Endothelial cell of umbilical vein (primary cell): Measurements from ENCODE around the gene LILRA2. TPM values are rescaled to one million over a fixed set of nuclear protein-coding genes. Genes with fewer than 3 reads are reported as not detected.

Source experiments
- BruUV-seq: library from RNA; stranded (reverse); fragments of 400-500 nt; replicated peaks from 2 replicates; lab custom pipeline; 2021; lab: Mats Ljungman, UMichigan
- CTCF ChIA-PET: fragments of 300-600, 350-600 bp; sonication (Branson Sonifier 250); formaldehyde crosslinking; loops from one replicate; lab custom pipeline; 2021; ENCODE audit warnings: antibody characterized with exemption, inconsistent platforms; lab: Charles Lee
- POLR2A ChIA-PET: fragments of 300-600, 350-600 bp; sonication (Branson Sonifier 250); formaldehyde crosslinking; loops from one replicate; lab custom pipeline; 2021; ENCODE audit warnings: antibody characterized with exemption, inconsistent platforms; lab: Charles Lee
- DNase-seq: peaks from one replicate; pipeline ENCODE4 v3.0.0-alpha.2; 2011; ENCODE audit warnings: low read depth, low spot score
- FAIRE-seq: peaks from 2 replicates; lab custom pipeline; 2011; peaks lifted over from hg19 to GRCh38; lab: Jason Lieb, UNC
- H2AFZ ChIP-seq: 2 replicates; pipeline ENCODE4 v1.6.0; 2012; ENCODE audit warnings: low read depth, low read length, control low read depth, inconsistent platforms
- H3K27ac ChIP-seq: 2 replicates; pipeline ENCODE4 v1.5.1; 2011; ENCODE audit warnings: low read depth, mild to moderate bottlenecking, control low read depth, low read length, moderate library complexity; ENCODE audit not compliant: insufficient read depth
- H3K27me3 ChIP-seq, 2 experiments: 2 replicates each; pipeline versions ENCODE4 v1.6.0 to v1.6.1; 2011; ENCODE audit warnings: low read length in 2 of 2, mixed read lengths in 1 of 2; ENCODE audit not compliant: control insufficient read depth in 2 of 2, insufficient read depth in 2 of 2
- H3K36me3 ChIP-seq, 2 experiments: 2 replicates in 1 of 2; 3 replicates in 1 of 2; pipeline ENCODE4 v1.5.1; 2011; ENCODE audit warnings: low read length in 2 of 2, mild to moderate bottlenecking in 1 of 2, moderate library complexity in 1 of 2; ENCODE audit not compliant: control insufficient read depth in 2 of 2, insufficient read depth in 2 of 2; ENCODE audit errors: extremely low read depth in 1 of 2
- H3K4me1 ChIP-seq: 3 replicates; pipeline ENCODE4 v1.5.1; 2011; ENCODE audit warnings: mild to moderate bottlenecking, low read length; ENCODE audit not compliant: control insufficient read depth, insufficient read depth; ENCODE audit errors: extremely low read depth
- H3K4me2 ChIP-seq: 2 replicates; pipeline ENCODE4 v1.6.1; 2011; ENCODE audit warnings: low read length, control low read depth, mixed read lengths; ENCODE audit not compliant: insufficient read depth
- H3K4me3 ChIP-seq, 3 experiments: fragments of 200-600 bp in 1 of 3; sonication (generic), shearing (Covaris generic) in 1 of 3; replicated peaks in 1 of 3; 2 replicates each; pipeline ENCODE4 v1.5.1; 2011 to 2016; ENCODE audit warnings: control low read depth in 3 of 3, low read length in 3 of 3, mild to moderate bottlenecking in 2 of 3, inconsistent platforms in 1 of 3, low read depth in 1 of 3, moderate library complexity in 1 of 3; ENCODE audit not compliant: insufficient read depth in 1 of 3
- H3K79me2 ChIP-seq: 2 replicates; pipeline ENCODE4 v1.6.0; 2012; ENCODE audit warnings: low read length, inconsistent platforms; ENCODE audit not compliant: control insufficient read depth, insufficient read depth
- H3K9ac ChIP-seq: replicated peaks from 2 replicates; pipeline ENCODE3; 2011; ENCODE audit warnings: low read length, control low read depth; ENCODE audit not compliant: insufficient read depth; ENCODE audit errors: extremely low read depth
- H3K9me1 ChIP-seq: replicated peaks from 3 replicates; pipeline ENCODE4 v1.6.0; 2011; ENCODE audit warnings: mild to moderate bottlenecking, low read length; ENCODE audit not compliant: control insufficient read depth, insufficient read depth; ENCODE audit errors: extremely low read depth
- H3K9me3 ChIP-seq: replicated peaks from 2 replicates; pipeline ENCODE4 v1.5.1; 2012; ENCODE audit warnings: low read length, inconsistent platforms; ENCODE audit not compliant: control insufficient read depth, insufficient read depth
- H4K20me1 ChIP-seq: replicated peaks from 2 replicates; pipeline ENCODE3; 2011; ENCODE audit warnings: mild to moderate bottlenecking, low read length; ENCODE audit not compliant: control insufficient read depth, insufficient read depth; ENCODE audit errors: extremely low read depth
- EZH2 ChIP-seq: IDR thresholded peaks from 2 replicates; pipeline ENCODE4 v1.6.1; 2012; ENCODE audit warnings: borderline replicate concordance, low read depth, mild to moderate bottlenecking, moderate library complexity, low read length, inconsistent platforms; ENCODE audit not compliant: severe bottlenecking
- FOS ChIP-seq: IDR thresholded peaks from 2 replicates; pipeline ENCODE4 v1.6.1; 2011; ENCODE audit warnings: mild to moderate bottlenecking, low read length, moderate library complexity, borderline replicate concordance; ENCODE audit not compliant: insufficient read depth
- GATA2 ChIP-seq: IDR thresholded peaks from 2 replicates; pipeline ENCODE4 v1.7.0; 2011; ENCODE audit warnings: low read depth, mild to moderate bottlenecking, moderate library complexity, mixed read lengths, low read length; ENCODE audit not compliant: insufficient read length, insufficient read depth
- JUN ChIP-seq: IDR thresholded peaks from 2 replicates; pipeline ENCODE4 v1.6.1; 2011; ENCODE audit warnings: borderline replicate concordance, low read depth; ENCODE audit not compliant: insufficient read length, insufficient read depth
- MYC ChIP-seq: IDR thresholded peaks from one replicate; pipeline ENCODE4 v1.6.1; 2011; ENCODE audit warnings: mild to moderate bottlenecking, low read depth, low read length
- POLR2A ChIP-seq: IDR thresholded peaks from 2 replicates; pipeline ENCODE4 v1.6.1; 2012; ENCODE audit warnings: low read depth, mild to moderate bottlenecking, control low read depth, low read length
- POLR2AphosphoS5 ChIP-seq: IDR thresholded peaks from 2 replicates; pipeline ENCODE4 v1.6.1; 2012; ENCODE audit warnings: low read depth, mild to moderate bottlenecking, control low read depth, low read length, moderate library complexity; ENCODE audit not compliant: insufficient read depth
- dilution Hi-C: fragments of 300-500 bp; cut with MboI; formaldehyde crosslinking; loops from one replicate; pipeline ENCODE4 v1.15.0; 2019; ENCODE audit warnings: low sequenced_read_pairs; ENCODE audit not compliant: extremely low pct_ligation_motif_present
- intact Hi-C: fragments of 100-400 bp; cut with micrococcal nuclease; formaldehyde crosslinking; loops from one replicate; pipeline ENCODE4 v1.10.0; 2022
- polyA plus RNA-seq, 4 experiments: library from polyadenylated mRNA; depleted of rRNA in 3 of 4; stranded (reverse) in 3 of 4; unstranded in 1 of 4; fragments of >200 nt; gene quantifications; 2 replicates each; pipeline versions ENCODE4 v1.2.1 to v1.2.3, GENCODE V29; 2011 to 2012; ENCODE audit warnings: missing spikeins in 1 of 4
- total RNA-seq: library from RNA; stranded (reverse); gene quantifications from 2 replicates; pipeline ENCODE4 v1.2.3, GENCODE V29; 2021
- TF ChIP-seq, protein P1 (sequence below), 2 donors: IDR thresholded peaks; 1 replicate in 1 of 2; 2 replicates in 1 of 2; pipeline ENCODE4 v1.5.1; 2011; ENCODE audit warnings: low read length in 2 of 2, mild to moderate bottlenecking in 2 of 2, moderate library complexity in 2 of 2, control low read depth in 1 of 2, inconsistent platforms in 1 of 2, low read depth in 1 of 2; ENCODE audit not compliant: insufficient read depth in 1 of 2; ENCODE audit errors: extremely low read depth in 1 of 2
- TF ChIP-seq, protein P2 (sequence below): IDR thresholded peaks from 2 replicates; pipeline ENCODE4 v1.6.1; 2011; ENCODE audit not compliant: insufficient read depth, insufficient read length

LILRA2 gene
- total and polyA plus RNA-seq, 2 donors (not counting 3 experiments of a cell fraction or from before 2014, with no cell fraction given): not detected

DNA sequence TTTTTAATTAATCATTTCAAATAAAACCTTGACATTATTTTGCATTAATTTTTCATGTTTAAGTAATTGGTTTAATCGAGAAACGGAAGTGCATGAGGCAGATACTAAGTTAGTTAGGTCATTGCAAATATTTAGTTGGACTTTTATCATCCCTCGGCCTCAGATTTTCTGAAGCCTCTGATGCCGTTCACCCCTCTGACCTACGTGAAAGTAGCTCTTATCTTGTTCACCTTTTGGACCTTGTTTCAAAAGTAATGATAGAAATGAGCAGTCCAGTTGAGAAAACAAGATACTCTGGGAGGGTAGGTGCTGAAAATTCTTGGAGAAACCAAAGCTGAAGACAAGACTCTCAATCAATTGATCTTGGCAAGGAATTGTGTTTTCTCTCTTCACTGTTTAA is 48.0 kb upstream of the LILRA2 start:
- Histone ChIP-seq H3K27me3 (no peaks in the 10 kb centered on the region), H3K79me2 (no peaks in the 10 kb centered on the region), H3K9ac (no peak overlapping the region), H3K4me3 (no peak overlapping the region), H3K9me1 (no peaks in the 10 kb centered on the region), H3K4me2 (no peak overlapping the region), H4K20me1 (no peaks in the 10 kb centered on the region), H3K36me3 (no peaks in the 10 kb centered on the region), H3K27ac (no peak overlapping the region), H2AFZ (no peak overlapping the region), H3K9me3 (no peaks in the 10 kb centered on the region), H3K4me1 (peaks cover 32% of the 10 kb centered on the region)
- TF ChIP-seq MYC (no peak), POLR2A (no peak), EZH2 (no peak), GATA2 (no peak), JUN (no peak), POLR2AphosphoS5 (no peak), FOS (no peak)
- TF ChIP-seq, protein P1, sequence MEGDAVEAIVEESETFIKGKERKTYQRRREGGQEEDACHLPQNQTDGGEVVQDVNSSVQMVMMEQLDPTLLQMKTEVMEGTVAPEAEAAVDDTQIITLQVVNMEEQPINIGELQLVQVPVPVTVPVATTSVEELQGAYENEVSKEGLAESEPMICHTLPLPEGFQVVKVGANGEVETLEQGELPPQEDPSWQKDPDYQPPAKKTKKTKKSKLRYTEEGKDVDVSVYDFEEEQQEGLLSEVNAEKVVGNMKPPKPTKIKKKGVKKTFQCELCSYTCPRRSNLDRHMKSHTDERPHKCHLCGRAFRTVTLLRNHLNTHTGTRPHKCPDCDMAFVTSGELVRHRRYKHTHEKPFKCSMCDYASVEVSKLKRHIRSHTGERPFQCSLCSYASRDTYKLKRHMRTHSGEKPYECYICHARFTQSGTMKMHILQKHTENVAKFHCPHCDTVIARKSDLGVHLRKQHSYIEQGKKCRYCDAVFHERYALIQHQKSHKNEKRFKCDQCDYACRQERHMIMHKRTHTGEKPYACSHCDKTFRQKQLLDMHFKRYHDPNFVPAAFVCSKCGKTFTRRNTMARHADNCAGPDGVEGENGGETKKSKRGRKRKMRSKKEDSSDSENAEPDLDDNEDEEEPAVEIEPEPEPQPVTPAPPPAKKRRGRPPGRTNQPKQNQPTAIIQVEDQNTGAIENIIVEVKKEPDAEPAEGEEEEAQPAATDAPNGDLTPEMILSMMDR (IDR thresholded peaks at IDR 0.05; ENCODE audit: extremely low read depth in 1 of 2, insufficient read depth in 1 of 2, low read depth in 1 of 2, low read length in 2 of 2): no peak
- TF ChIP-seq, protein P2, sequence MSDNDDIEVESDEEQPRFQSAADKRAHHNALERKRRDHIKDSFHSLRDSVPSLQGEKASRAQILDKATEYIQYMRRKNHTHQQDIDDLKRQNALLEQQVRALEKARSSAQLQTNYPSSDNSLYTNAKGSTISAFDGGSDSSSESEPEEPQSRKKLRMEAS: no peak
- BruUV-seq: no TSS peak
- CTCF ChIA-PET: no interaction called here
- DNase-seq: no peak
- intact Hi-C loops: no loop called here
- no peak for FAIRE-seq
- POLR2A ChIA-PET: no interaction called here
- dilution Hi-C loops: no loop called here
